Suprapubic skin (tissue), 4 donors: Measurements from ENCODE around the gene OSBPL6. TPM values are rescaled to one million over a fixed set of nuclear protein-coding genes. Genes with fewer than 3 reads are reported as not detected.
"Not testable (repeated sequence)": the region's sequence is repeated elsewhere in the genome, so short reads cannot be mapped to it uniquely, and the experiment has no call there.

Experiments
- DNase-seq, 2 donors: peaks; one replicate each; pipeline ENCODE4 v3.0.0-alpha.2; 2019; ENCODE audit warnings: low spot score in 2 of 2
- H3K27ac ChIP-seq: fragments of 200-600 bp; sonication (generic); one replicate; pipeline ENCODE4 v1.5.1; 2019
- H3K27me3 ChIP-seq: fragments of 200-600 bp; sonication (generic); one replicate; pipeline ENCODE4 v1.5.1; 2019
- H3K36me3 ChIP-seq: fragments of 200-600 bp; sonication (generic); one replicate; pipeline ENCODE4 v1.5.1; 2019
- H3K4me1 ChIP-seq: fragments of 200-600 bp; sonication (generic); one replicate; pipeline ENCODE4 v1.5.1; 2019
- H3K4me3 ChIP-seq: fragments of 200-600 bp; sonication (generic); one replicate; pipeline ENCODE4 v1.5.1; 2019; ENCODE audit warnings: mild to moderate bottlenecking
- H3K9me3 ChIP-seq: fragments of 200-600 bp; sonication (generic); one replicate; pipeline ENCODE4 v1.5.1; 2019
- CTCF ChIP-seq, 2 donors: fragments of 200-600 bp in 1 of 2; fragments of 450-650 bp in 1 of 2; sonication (generic) in 1 of 2; IDR thresholded peaks; one replicate each; pipeline ENCODE4 v1.5.1; 2016 to 2019; ENCODE audit warnings: antibody characterized with exemption in 2 of 2, mild to moderate bottlenecking in 1 of 2, moderate library complexity in 1 of 2
- EP300 ChIP-seq: sonication (generic); formaldehyde crosslinking; IDR thresholded peaks from one replicate; pipeline ENCODE4 v1.6.1; 2017; ENCODE audit warnings: antibody characterized with exemption
- POLR2A ChIP-seq, 2 donors: fragments of 450-650 bp; IDR thresholded peaks; one replicate each; pipeline ENCODE4 v1.6.1; 2017; ENCODE audit warnings: antibody characterized with exemption in 2 of 2, mild to moderate bottlenecking in 2 of 2, moderate library complexity in 2 of 2
- POLR2AphosphoS5 ChIP-seq, 3 donors: sonication (generic); formaldehyde crosslinking; IDR thresholded peaks; one replicate each; pipeline ENCODE4 v1.6.1; 2017; ENCODE audit warnings: antibody characterized with exemption in 3 of 3
- WGBS: methylation state at CpG from one replicate; pipeline ENCODE4 v1.1.5; 2018; 5-methylcytosine and 5-hydroxymethylcytosine counted together
- total RNA-seq, 4 donors: library from RNA; depleted of rRNA; stranded (reverse); fragments of >200 nt; gene quantifications; one replicate each; pipeline ENCODE4 v1.1.0, GENCODE V29; 2016

Gene OSBPL6
- total RNA-seq, 4 donors from 2014 or later: 19.5 to 30.9 (median 23.9) TPM

GRCh38 chr2:178322068-178322467 lies 127.8 kb downstream of the OSBPL6 start:
- WGBS: 42% methylated on average over 3 of the region's 3 CpGs
- no peaks in the 10 kb centered on the region for H3K9me3 ChIP-seq
- TF ChIP-seq EP300: no peak
- TF ChIP-seq CTCF (IDR thresholded peaks at IDR 0.05): no peak
- no peak for TF ChIP-seq POLR2A (IDR thresholded peaks at IDR 0.05)
- no peak for TF ChIP-seq POLR2AphosphoS5 (IDR thresholded peaks at IDR 0.05)
- H3K4me3 ChIP-seq: no peak overlapping the region
- H3K36me3 ChIP-seq: no peaks in the 10 kb centered on the region
- no peaks in the 10 kb centered on the region for H3K27me3 ChIP-seq
- H3K27ac ChIP-seq: no peak overlapping the region
- H3K4me1 ChIP-seq: no peaks in the 10 kb centered on the region
- no peak for DNase-seq

- H3K27me3 ChIP-seq, H3K4me1 ChIP-seq, DNase-seq, H3K4me3 ChIP-seq, H3K36me3 ChIP-seq, H3K27ac ChIP-seq, H3K9me3 ChIP-seq: not testable (repeated sequence)
- WGBS: 52% methylated on average over 6 of the region's 6 CpGs
Measured at GRCh38 chr2:178323331-178323730, 129.0 kb downstream of the OSBPL6 start.

GRCh38 chr2:178324077-178324476 lies 129.8 kb downstream of the OSBPL6 start:
- 63% methylated on average over 5 of the region's 5 CpGs for WGBS
- DNase-seq: no peak
- Histone ChIP-seq H3K4me3 (no peak overlapping the region), H3K4me1 (no peaks in the 10 kb centered on the region), H3K27ac (no peak overlapping the region), H3K9me3 (no peaks in the 10 kb centered on the region), H3K27me3 (no peaks in the 10 kb centered on the region), H3K36me3 (no peaks in the 10 kb centered on the region)
- no peak for TF ChIP-seq POLR2AphosphoS5 (IDR thresholded peaks at IDR 0.05)
- TF ChIP-seq POLR2A (IDR thresholded peaks at IDR 0.05): no peak
- no peak for TF ChIP-seq EP300
- no peak for TF ChIP-seq CTCF (IDR thresholded peaks at IDR 0.05)

- DNase-seq: no peak
- Histone ChIP-seq H3K4me1 (no peaks in the 10 kb centered on the region), H3K27me3 (no peaks in the 10 kb centered on the region), H3K4me3 (no peak overlapping the region), H3K9me3 (no peaks in the 10 kb centered on the region), H3K27ac (no peak overlapping the region), H3K36me3 (no peaks in the 10 kb centered on the region)
- TF ChIP-seq POLR2AphosphoS5 (IDR thresholded peaks at IDR 0.05) (no peak), POLR2A (IDR thresholded peaks at IDR 0.05) (no peak), CTCF (IDR thresholded peaks at IDR 0.05) (no peak), EP300 (no peak)
- 99% methylated on average over 2 of the region's 2 CpGs for WGBS
Measured at GRCh38 chr2:178325268-178325667, 131.0 kb downstream of the OSBPL6 start.

- H3K4me1 ChIP-seq: peaks cover 3% of the 10 kb centered on the region
- H3K4me3 ChIP-seq: no peak overlapping the region
- TF ChIP-seq CTCF (IDR thresholded peaks at IDR 0.05) (no peak), POLR2AphosphoS5 (IDR thresholded peaks at IDR 0.05) (no peak), POLR2A (IDR thresholded peaks at IDR 0.05) (no peak), EP300 (no peak)
- no peak for DNase-seq
- H3K36me3 ChIP-seq: no peaks in the 10 kb centered on the region
- H3K27me3 ChIP-seq: no peaks in the 10 kb centered on the region
- H3K9me3 ChIP-seq: no peaks in the 10 kb centered on the region
- WGBS: 78% methylated on average over 4 of the region's 4 CpGs
- H3K27ac ChIP-seq: no peak overlapping the region
Measured at GRCh38 chr2:178327516-178327915, 133.2 kb downstream of the OSBPL6 start.

- no peak overlapping the region for H3K27ac ChIP-seq
- no peaks in the 10 kb centered on the region for H3K36me3 ChIP-seq
- no peaks in the 10 kb centered on the region for H3K9me3 ChIP-seq
- TF ChIP-seq POLR2AphosphoS5 (IDR thresholded peaks at IDR 0.05): no peak
- no peak for TF ChIP-seq CTCF (IDR thresholded peaks at IDR 0.05)
- no peak for TF ChIP-seq EP300
- no peak for TF ChIP-seq POLR2A (IDR thresholded peaks at IDR 0.05)
- WGBS: 97% methylated on average over 1 of the region's 1 CpG
- peaks cover 3% of the 10 kb centered on the region for H3K4me1 ChIP-seq
- H3K27me3 ChIP-seq: no peaks in the 10 kb centered on the region
- no peak for DNase-seq
- H3K4me3 ChIP-seq: no peak overlapping the region
Measured at GRCh38 chr2:178328037-178328436, 133.7 kb downstream of the OSBPL6 start.
